Astrocyte of the spinal cord (primary cell): ENCODE measurements around the gene CEBPA.
A peak's percentile ranks its signal among the peaks of the same experiment; 100 is the strongest.
"Not testable (repeated sequence)": the region's sequence is repeated elsewhere in the genome, so short reads cannot be mapped to it uniquely, and the experiment has no call there.

ENCODE experiments used
- DNase-seq: peaks from one replicate; pipeline ENCODE4 v3.0.0; 2011; ENCODE audit warnings: low read depth, low spot score
- H3K4me3 ChIP-seq: 2 replicates; pipeline ENCODE4 v1.5.1; 2011; ENCODE audit warnings: low read depth, mild to moderate bottlenecking, low read length, moderate library complexity
- CTCF ChIP-seq: IDR thresholded peaks from 2 replicates; pipeline ENCODE4 v1.5.1; 2012; ENCODE audit warnings: low read depth, mild to moderate bottlenecking, low read length, inconsistent platforms
- in situ Hi-C: cut with HindIII; loops from 2 replicates; pipeline ENCODE4 v1.10.0; 2017; ENCODE audit warnings: low sequenced_read_pairs

CEBPA gene

GRCh38 chr19:33297401-33298145, 4.8 kb downstream of the CEBPA start:
- DNase-seq: no peak
- in situ Hi-C loops: no loop called here
- H3K4me3 ChIP-seq: no peak overlapping the region
- TF ChIP-seq CTCF: no peak

- in situ Hi-C loops: no loop called here
These were observed 5.8 kb downstream of the CEBPA start for GRCh38 chr19:33296488-33296971.

GRCh38 chr19:33295621-33296487, 6.5 kb downstream of the CEBPA start:
- in situ Hi-C loops: no loop called here
- TF ChIP-seq CTCF: no peak
- H3K4me3 ChIP-seq: no peak overlapping the region
- no peak for DNase-seq

More at GRCh38 chr19:33296488-33296971, 5.8 kb downstream of the CEBPA start:
- no peak for DNase-seq
- no peak for TF ChIP-seq CTCF
- H3K4me3 ChIP-seq: no peak overlapping the region

- in situ Hi-C loops, DNase-seq, H3K4me3 ChIP-seq: not testable (repeated sequence)
These were observed 7.3 kb downstream of the CEBPA start for GRCh38 chr19:33295046-33295445.

- DNase-seq: no peak
- TF ChIP-seq CTCF: no peak
- H3K4me3 ChIP-seq: no peak overlapping the region
- in situ Hi-C loops: no loop called here
These were observed 8.1 kb downstream of the CEBPA start for GRCh38 chr19:33294058-33294798.

- peak; percentile 54 for DNase-seq
- no peak overlapping the region for H3K4me3 ChIP-seq
- TF ChIP-seq CTCF: no peak
- in situ Hi-C loops: no loop called here
These were observed 8.9 kb downstream of the CEBPA start for GRCh38 chr19:33293255-33294057.
